Cerebellar cortex (tissue), 1 donor: Measurements from ENCODE around the gene ACADSB.

ENCODE experiments used
- DNase-seq: peaks from one replicate; pipeline ENCODE4 v3.0.0-alpha.2; 2015; ENCODE audit warnings: low spot score

The ACADSB gene

GRCh38 chr10:123042708-123043408, 34.1 kb downstream of the ACADSB start:
- no peak for DNase-seq

GRCh38 chr10:123043409-123043925, 34.7 kb downstream of the ACADSB start:
- DNase-seq, result peak; percentile 69

- DNase-seq, result peak; percentile 15
Measured at GRCh38 chr10:123044391-123044790, 35.6 kb downstream of the ACADSB start.

GRCh38 chr10:123045961-123046731, 37.3 kb downstream of the ACADSB start:
- DNase-seq, result no peak

DNA sequence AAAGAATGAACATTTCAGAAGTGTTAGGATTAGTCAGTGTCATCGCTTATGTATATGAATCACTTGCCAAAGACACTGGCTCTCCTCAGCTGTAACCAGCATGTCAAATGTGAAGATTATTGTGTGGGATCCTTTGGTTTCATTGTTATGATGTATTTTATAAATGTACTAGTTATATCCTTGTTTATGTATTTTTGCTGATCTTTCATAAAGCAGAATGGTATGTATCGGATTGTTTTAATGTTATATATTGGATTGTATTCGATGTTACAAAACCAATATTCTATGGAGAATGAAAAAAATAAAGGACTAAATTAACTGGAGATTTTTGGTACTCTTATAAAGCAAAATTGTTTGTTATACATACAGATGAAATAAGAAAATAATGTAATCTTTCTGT, 49.2 kb downstream of the ACADSB start:
- no peak for DNase-seq

- DNase-seq, result no peak
Measured at GRCh38 chr10:123061865-123062264, 53.1 kb downstream of the ACADSB start.

GRCh38 chr10:123062726-123063125, 53.9 kb downstream of the ACADSB start:
- DNase-seq, result no peak

DNA sequence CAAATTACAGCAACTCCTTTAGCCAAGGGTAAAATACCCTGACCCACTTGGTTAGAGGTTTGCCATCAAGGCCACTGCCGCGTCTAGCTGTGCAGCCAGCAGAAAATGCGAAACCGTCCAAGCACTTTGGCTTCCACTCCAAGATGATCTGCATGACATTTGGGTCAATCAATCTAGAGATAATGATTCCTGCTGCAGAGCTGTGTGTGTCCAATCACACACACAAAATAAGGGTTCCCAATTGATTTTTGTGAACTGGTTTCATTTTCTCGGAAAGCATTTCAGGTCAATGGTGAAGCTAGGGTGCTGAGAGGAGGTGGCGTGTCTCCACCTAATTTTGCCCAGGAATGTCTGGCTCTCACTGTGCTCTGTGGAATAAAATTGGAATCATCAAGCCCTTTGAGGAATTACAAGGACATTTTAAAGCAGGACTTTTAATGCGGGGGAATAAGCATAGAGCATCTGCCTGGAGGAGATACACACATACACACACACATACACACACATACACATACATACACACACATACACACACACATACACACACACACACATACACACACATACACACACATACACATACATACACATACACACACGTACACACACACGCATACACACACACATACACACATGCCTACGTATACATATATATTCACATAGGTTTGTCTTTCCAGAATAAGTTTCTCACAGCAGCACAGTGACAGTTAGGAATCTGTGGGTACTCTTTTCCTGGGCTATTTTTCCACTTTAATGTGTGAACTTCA, 59.5 kb downstream of the ACADSB start:
- DNase-seq, result no peak

DNA sequence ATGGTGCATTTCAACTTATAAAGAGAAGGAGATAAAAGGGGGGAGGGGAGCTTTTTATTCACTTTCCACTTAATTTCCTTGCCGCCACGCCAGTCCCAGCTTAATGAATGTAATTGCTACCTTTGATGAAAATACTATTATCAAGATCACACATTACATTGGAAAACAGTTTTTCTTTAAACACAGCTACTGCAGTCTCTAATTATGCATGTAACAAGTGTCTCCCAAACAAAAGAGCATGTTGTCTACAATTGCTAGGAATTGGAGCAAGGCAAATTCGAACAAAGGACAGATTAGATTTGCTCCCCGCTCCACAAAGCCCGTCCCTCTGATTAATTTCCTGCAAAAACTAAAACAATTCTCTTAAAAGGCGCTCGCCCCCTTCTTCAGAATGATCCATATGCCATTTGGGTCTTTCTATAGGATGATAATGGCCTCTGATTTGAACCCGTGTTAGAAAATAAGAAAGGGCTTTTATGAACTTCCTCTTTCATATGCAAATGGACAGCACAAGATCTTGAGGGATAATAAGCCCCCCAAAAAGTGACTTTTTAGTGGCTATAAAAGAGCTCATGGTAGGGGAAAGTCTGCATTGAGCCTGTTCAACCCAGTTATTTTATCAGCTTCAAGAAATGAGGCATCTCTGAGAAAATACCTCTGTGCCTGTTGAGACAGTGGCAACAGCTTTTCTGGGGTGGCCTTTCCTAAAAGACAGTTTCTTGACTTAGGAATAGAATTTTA, 60.6 kb downstream of the ACADSB start:
- no peak for DNase-seq

DNA sequence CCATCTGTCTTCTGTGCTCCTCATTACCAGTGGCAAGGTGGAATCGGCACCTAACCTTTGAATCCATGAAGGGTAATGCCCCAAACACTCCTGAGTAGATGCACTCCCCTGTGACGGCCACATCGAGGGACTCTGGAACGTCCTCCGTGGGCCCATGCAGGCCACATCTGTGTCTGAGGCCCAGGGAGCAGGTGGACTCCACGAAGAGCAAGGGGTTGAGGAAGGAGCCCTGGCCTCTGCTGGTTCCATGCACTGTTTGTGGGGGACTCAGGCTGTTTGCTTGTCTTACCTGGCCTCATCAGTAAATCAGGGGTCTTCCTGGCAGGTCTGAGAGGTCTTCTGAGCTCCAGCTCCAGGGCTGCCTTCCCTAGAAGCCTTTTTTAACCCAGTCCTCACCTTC, 64.4 kb downstream of the ACADSB start:
- no peak for DNase-seq

DNA sequence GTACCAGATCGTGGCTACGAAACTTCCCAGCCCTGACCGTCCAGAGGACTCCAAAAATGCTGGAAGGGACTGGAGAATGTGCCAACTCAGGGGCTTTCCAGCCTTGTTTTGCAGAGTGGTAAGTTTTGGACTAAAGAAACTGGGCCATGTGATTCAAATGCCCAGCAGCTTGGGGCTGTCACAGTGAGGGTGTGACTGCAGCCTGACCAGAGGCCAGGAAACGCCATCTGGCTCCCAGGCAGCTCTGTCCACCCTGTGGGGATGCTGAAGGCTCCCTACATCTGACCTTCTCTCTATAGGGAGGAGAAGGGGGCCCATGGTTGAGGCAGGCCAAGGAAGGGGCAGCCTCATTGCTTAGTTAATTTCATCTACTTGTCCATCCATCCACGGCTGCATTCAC, 65.4 kb downstream of the ACADSB start:
- DNase-seq, result no peak

GRCh38 chr10:123081896-123082295, 73.1 kb downstream of the ACADSB start:
- no peak for DNase-seq

- DNase-seq, result no peak
Measured at GRCh38 chr10:123083811-123084210, 75.0 kb downstream of the ACADSB start.

DNA sequence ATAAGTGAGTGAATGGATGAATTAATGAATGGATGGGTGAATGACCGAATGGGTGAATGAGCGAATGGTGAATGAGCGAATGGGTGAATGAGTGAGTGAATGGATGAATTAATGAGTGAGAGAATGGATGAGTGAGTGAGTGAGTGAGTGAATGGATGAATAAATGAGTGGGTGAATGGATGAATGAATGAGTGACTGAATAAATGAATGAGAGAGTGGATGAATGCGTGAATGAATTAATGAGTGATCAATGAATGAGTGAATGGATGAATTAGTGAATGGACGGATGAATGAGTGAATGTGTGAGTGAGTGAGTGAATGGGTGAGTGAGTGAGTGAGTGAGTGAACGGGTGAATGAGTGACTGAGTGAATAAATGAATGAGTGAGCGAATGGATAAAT, 77.5 kb downstream of the ACADSB start:
- DNase-seq, result no peak

DNA sequence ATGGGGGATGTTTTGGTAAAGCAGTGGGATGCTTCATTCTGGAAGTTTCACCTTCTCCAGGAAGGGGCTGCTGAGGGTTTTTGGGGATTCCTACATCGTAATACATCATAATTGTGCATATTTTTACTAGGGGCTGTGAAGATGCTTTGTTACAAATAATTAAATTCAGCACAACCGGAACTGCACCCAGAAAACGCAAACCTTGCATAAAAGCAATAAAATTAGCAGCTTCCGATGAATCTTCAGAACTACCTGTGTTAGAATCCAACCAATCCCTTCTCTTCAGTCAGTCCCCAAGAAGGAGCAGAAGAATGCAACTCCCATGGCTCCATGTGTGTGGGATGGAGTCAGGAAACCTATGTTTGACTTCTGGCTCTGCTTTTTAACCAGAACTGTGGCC, 78.5 kb downstream of the ACADSB start:
- no peak for DNase-seq

GRCh38 chr10:123087786-123088185, 79.0 kb downstream of the ACADSB start:
- DNase-seq, result no peak

DNA sequence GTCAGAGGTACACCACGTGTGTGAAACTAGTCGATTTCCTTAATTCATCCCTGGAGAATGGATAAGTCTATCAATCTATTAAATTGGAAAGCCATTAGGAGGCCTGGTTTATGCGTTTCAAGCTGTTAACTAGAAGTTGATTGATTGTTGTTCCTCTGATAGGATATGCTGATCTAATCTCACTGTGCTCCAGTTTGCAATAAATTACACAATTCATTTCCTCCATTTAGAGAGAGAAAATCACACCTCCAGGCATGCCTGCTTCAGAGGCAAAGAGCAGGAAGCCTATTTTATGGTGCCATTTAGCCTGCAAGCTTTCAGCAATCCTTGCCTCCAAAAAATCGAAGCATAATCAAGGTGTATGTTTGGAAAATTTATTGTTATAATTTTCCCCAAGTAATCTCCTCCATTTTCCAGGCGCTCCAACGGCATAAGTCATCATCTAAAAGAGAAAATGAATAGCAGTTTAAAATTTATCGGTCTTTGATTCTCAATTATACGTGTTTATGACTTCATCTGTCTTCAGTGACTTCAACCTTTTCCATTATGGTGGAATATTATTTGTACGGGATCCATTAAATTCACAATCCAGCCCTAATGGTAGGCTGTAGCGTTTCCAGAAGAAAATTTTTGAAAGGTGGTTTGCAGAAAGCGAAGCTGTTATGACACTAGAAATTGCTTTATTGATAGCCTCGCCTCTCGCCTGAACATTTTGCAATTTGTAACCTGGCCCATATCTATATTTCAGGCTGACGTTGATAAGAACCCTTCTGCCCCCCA, 84.0 kb downstream of the ACADSB start:
- no peak for DNase-seq

DNA sequence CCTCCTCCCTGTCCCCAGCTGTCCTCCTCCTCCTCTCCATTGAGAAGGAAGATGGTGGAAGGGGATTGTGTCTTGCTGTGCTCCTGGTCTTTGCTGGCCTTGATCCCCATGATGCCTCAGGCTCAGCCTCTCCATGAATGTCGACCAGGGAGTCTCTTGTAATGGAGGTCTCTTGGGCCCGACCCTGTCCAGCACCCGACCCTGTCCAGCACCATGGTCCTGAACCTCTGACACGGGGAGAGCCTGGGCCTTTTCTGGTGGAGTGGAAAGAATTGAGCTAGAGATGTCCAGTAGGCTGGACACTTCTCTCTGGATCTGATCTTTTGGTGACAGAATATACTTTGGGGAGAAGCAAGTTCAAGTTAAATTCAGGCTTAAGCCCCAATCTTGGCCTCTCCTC, 84.7 kb downstream of the ACADSB start:
- no peak for DNase-seq

GRCh38 chr10:123096452-123096851, 87.6 kb downstream of the ACADSB start:
- no peak for DNase-seq

GRCh38 chr10:123097039-123097438, 88.2 kb downstream of the ACADSB start:
- DNase-seq, result no peak
